ENCODE measurements around the gene SLC17A7.
A peak's percentile ranks its signal among the peaks of the same experiment; 100 is the strongest.

The SLC17A7 gene

DNA sequence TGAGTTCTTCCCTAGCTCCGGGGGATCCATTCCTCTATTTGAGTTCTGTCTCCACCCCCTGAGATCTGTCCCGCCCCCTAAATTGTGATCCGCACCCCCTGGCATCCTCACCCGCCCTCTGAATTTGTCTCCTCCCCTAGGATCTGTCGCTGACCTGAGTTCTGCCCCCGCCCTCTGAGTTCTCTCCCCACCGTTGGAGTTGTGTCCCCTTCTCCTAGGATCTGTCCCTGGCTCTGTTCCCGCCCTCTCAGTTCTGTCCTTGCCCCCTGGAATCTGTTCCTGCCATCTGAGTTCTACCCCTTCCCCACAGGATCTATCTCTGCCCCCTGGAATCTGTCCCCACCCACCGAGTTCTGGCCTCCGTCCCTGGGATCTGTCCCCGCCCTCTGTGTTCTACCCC lies 1.0 kb upstream of the SLC17A7 start:
- H3K4me3 ChIP-seq (ENCODE audit: insufficient read length, low read depth): no peak overlapping the region
- peaks cover 15% of the 10 kb centered on the region for H3K36me3 ChIP-seq (ENCODE audit: insufficient read depth, insufficient read length, low read length)
- no peaks in the 10 kb centered on the region for H3K9me3 ChIP-seq (ENCODE audit: insufficient read depth, low read length)
- TF ChIP-seq SUZ12 (IDR thresholded peaks at IDR 0.05; ENCODE audit: extremely low read depth, insufficient read depth, insufficient read length) (no peak), ZNF274 (IDR thresholded peaks at IDR 0.05; ENCODE audit: low read depth, low read length) (no peak), YY1 (IDR thresholded peaks at IDR 0.05; ENCODE audit: insufficient read depth, insufficient read length) (no peak)
- H3K4me1 ChIP-seq (ENCODE audit: insufficient read depth, insufficient read length): peaks cover 4% of the 10 kb centered on the region
- peaks cover 46% of the 10 kb centered on the region for H3K27me3 ChIP-seq (ENCODE audit: insufficient read depth, insufficient read length)
- no peak overlapping the region for H3K9ac ChIP-seq (ENCODE audit: insufficient read length, low read depth)
- no peak for DNase-seq (ENCODE audit: low read depth, low spot score)

DNA sequence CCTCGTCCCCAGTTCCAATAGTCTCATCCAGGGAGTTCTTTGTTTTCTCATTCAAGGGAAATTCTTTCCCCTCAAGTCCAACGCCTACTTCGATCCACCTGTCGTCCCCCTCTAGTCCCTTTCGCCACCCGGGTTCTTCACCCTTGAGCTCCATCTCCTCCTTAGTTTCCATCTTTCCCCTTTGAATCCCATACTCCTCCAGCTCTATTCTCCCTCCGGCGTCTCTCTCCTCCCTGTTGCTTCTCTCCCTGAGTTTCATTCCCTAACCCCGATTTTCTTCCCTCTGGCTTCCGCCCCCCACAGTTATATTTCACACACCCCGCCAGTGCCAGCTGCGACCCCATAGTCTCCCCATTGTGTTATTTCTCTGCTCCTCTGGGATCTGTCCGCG lies 628 bp upstream of the SLC17A7 start:
- Histone ChIP-seq H3K4me1 (ENCODE audit: insufficient read depth, insufficient read length) (peaks cover 4% of the 10 kb centered on the region), H3K36me3 (ENCODE audit: insufficient read depth, insufficient read length, low read length) (peaks cover 11% of the 10 kb centered on the region), H3K4me3 (ENCODE audit: insufficient read length, low read depth) (no peak overlapping the region), H3K9ac (ENCODE audit: insufficient read length, low read depth) (no peak overlapping the region), H3K9me3 (ENCODE audit: insufficient read depth, low read length) (no peaks in the 10 kb centered on the region), H3K27me3 (ENCODE audit: insufficient read depth, insufficient read length) (peaks cover 47% of the 10 kb centered on the region)
- TF ChIP-seq SUZ12 (IDR thresholded peaks at IDR 0.05; ENCODE audit: extremely low read depth, insufficient read depth, insufficient read length): no peak
- TF ChIP-seq YY1 (IDR thresholded peaks at IDR 0.05; ENCODE audit: insufficient read depth, insufficient read length): no peak
- TF ChIP-seq ZNF274 (IDR thresholded peaks at IDR 0.05; ENCODE audit: low read depth, low read length): no peak
- no peak for DNase-seq (ENCODE audit: low read depth, low spot score)

- DNase-seq (ENCODE audit: low read depth, low spot score): no peak
- peak overlapping the region; percentile 17 for H3K9ac ChIP-seq (ENCODE audit: insufficient read length, low read depth)
- no peaks in the 10 kb centered on the region for H3K36me3 ChIP-seq (ENCODE audit: insufficient read depth, insufficient read length, low read length)
- TF ChIP-seq ZNF274 (IDR thresholded peaks at IDR 0.05; ENCODE audit: low read depth, low read length) (no peak), SUZ12 (IDR thresholded peaks at IDR 0.05; ENCODE audit: extremely low read depth, insufficient read depth, insufficient read length) (no peak), YY1 (IDR thresholded peaks at IDR 0.05; ENCODE audit: insufficient read depth, insufficient read length) (no peak)
- no peaks in the 10 kb centered on the region for H3K9me3 ChIP-seq (ENCODE audit: insufficient read depth, low read length)
- peak overlapping the region; percentile 51 for H3K4me3 ChIP-seq (ENCODE audit: insufficient read length, low read depth)
- peaks cover 47% of the 10 kb centered on the region for H3K27me3 ChIP-seq (ENCODE audit: insufficient read depth, insufficient read length)
- peaks cover 4% of the 10 kb centered on the region for H3K4me1 ChIP-seq (ENCODE audit: insufficient read depth, insufficient read length)
Measured at GRCh38 chr19:49440439-49441209, 703 bp downstream of the SLC17A7 start.

- no peak overlapping the region for H3K4me3 ChIP-seq (ENCODE audit: insufficient read length, low read depth)
- peaks cover 4% of the 10 kb centered on the region for H3K4me1 ChIP-seq (ENCODE audit: insufficient read depth, insufficient read length)
- no peak overlapping the region for H3K9ac ChIP-seq (ENCODE audit: insufficient read length, low read depth)
- no peak for DNase-seq (ENCODE audit: low read depth, low spot score)
- H3K9me3 ChIP-seq (ENCODE audit: insufficient read depth, low read length): no peaks in the 10 kb centered on the region
- TF ChIP-seq YY1 (IDR thresholded peaks at IDR 0.05; ENCODE audit: insufficient read depth, insufficient read length) (no peak), SUZ12 (IDR thresholded peaks at IDR 0.05; ENCODE audit: extremely low read depth, insufficient read depth, insufficient read length) (no peak), ZNF274 (IDR thresholded peaks at IDR 0.05; ENCODE audit: low read depth, low read length) (no peak)
- H3K27me3 ChIP-seq (ENCODE audit: insufficient read depth, insufficient read length): peaks cover 47% of the 10 kb centered on the region
- H3K36me3 ChIP-seq (ENCODE audit: insufficient read depth, insufficient read length, low read length): no peaks in the 10 kb centered on the region
Measured at GRCh38 chr19:49439836-49440235, 1.5 kb downstream of the SLC17A7 start.

DNA sequence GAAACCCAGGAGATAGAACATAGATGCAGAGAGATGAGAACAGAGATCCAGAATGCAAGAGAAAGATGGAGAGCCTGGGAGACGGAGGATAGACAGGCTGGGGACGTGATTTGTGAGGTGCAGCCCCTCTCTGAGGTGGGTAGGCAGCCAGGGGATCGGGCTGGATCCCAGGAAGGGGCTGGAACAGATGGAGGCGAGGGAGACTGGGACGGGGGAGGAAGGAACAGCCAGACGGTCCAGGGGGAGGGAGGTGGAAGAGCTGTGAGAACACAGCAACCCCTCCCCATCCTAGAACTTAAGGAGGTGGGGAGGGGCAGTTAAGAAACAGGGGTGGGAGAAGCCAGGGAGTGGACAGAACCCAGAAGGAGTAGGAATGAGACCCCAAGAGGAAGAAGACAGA lies 3.1 kb downstream of the SLC17A7 start:
- no peak for DNase-seq (ENCODE audit: low read depth, low spot score)
- H3K36me3 ChIP-seq (ENCODE audit: insufficient read depth, insufficient read length, low read length): no peaks in the 10 kb centered on the region
- peaks cover 54% of the 10 kb centered on the region for H3K27me3 ChIP-seq (ENCODE audit: insufficient read depth, insufficient read length)
- H3K4me1 ChIP-seq (ENCODE audit: insufficient read depth, insufficient read length): peaks cover 4% of the 10 kb centered on the region
- no peak overlapping the region for H3K9ac ChIP-seq (ENCODE audit: insufficient read length, low read depth)
- no peak for TF ChIP-seq SUZ12 (IDR thresholded peaks at IDR 0.05; ENCODE audit: extremely low read depth, insufficient read depth, insufficient read length)
- no peak for TF ChIP-seq YY1 (IDR thresholded peaks at IDR 0.05; ENCODE audit: insufficient read depth, insufficient read length)
- TF ChIP-seq ZNF274 (IDR thresholded peaks at IDR 0.05; ENCODE audit: low read depth, low read length): no peak
- H3K4me3 ChIP-seq (ENCODE audit: insufficient read length, low read depth): no peak overlapping the region
- no peaks in the 10 kb centered on the region for H3K9me3 ChIP-seq (ENCODE audit: insufficient read depth, low read length)

DNA sequence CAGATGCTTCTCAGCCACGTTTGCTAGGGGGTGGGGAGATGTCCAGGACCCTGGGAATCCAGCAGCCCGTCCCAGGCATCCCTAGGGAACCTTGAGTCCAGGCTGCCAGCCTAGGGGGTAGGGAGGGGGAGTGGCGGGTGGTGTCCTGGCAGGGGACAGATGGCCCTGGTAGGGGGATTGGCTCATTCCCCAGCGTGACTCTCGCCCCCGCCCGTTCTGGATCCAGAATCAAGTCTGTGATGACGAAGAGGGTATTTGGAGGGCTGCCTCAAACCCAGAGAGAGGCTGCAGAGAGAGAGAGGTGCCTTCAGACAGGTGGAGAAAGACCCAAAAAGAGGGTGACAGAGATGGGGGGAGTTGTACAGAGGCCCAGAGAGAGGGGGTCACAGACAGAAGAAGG lies 4.1 kb downstream of the SLC17A7 start:
- Histone ChIP-seq H3K4me1 (ENCODE audit: insufficient read depth, insufficient read length) (peaks cover 4% of the 10 kb centered on the region), H3K27me3 (ENCODE audit: insufficient read depth, insufficient read length) (peaks cover 63% of the 10 kb centered on the region), H3K4me3 (ENCODE audit: insufficient read length, low read depth) (no peak overlapping the region), H3K36me3 (ENCODE audit: insufficient read depth, insufficient read length, low read length) (no peaks in the 10 kb centered on the region), H3K9ac (ENCODE audit: insufficient read length, low read depth) (no peak overlapping the region), H3K9me3 (ENCODE audit: insufficient read depth, low read length) (no peaks in the 10 kb centered on the region)
- TF ChIP-seq SUZ12 (IDR thresholded peaks at IDR 0.05; ENCODE audit: extremely low read depth, insufficient read depth, insufficient read length) (no peak), ZNF274 (IDR thresholded peaks at IDR 0.05; ENCODE audit: low read depth, low read length) (no peak), YY1 (IDR thresholded peaks at IDR 0.05; ENCODE audit: insufficient read depth, insufficient read length) (no peak)
- no peak for DNase-seq (ENCODE audit: low read depth, low spot score)

- Histone ChIP-seq H3K4me1 (ENCODE audit: insufficient read depth, insufficient read length) (peaks cover 4% of the 10 kb centered on the region), H3K9me3 (ENCODE audit: insufficient read depth, low read length) (no peaks in the 10 kb centered on the region), H3K9ac (ENCODE audit: insufficient read length, low read depth) (no peak overlapping the region), H3K36me3 (ENCODE audit: insufficient read depth, insufficient read length, low read length) (no peaks in the 10 kb centered on the region), H3K27me3 (ENCODE audit: insufficient read depth, insufficient read length) (peaks cover 63% of the 10 kb centered on the region), H3K4me3 (ENCODE audit: insufficient read length, low read depth) (no peak overlapping the region)
- no peak for DNase-seq (ENCODE audit: low read depth, low spot score)
- no peak for TF ChIP-seq SUZ12 (IDR thresholded peaks at IDR 0.05; ENCODE audit: extremely low read depth, insufficient read depth, insufficient read length)
- TF ChIP-seq ZNF274 (IDR thresholded peaks at IDR 0.05; ENCODE audit: low read depth, low read length): no peak
- TF ChIP-seq YY1 (IDR thresholded peaks at IDR 0.05; ENCODE audit: insufficient read depth, insufficient read length): no peak
Measured at GRCh38 chr19:49436381-49437017, 4.8 kb downstream of the SLC17A7 start.

Data from NT2/D1 (cell line).